ENCODE measurements around the gene QSER1. TPM values are rescaled to one million over a fixed set of nuclear protein-coding genes. Genes with fewer than 3 reads are reported as not detected.

QSER1 gene
- total and polyA plus RNA-seq, 2 experiments from 2014 or later = 29.4 to 132 TPM

DNA sequence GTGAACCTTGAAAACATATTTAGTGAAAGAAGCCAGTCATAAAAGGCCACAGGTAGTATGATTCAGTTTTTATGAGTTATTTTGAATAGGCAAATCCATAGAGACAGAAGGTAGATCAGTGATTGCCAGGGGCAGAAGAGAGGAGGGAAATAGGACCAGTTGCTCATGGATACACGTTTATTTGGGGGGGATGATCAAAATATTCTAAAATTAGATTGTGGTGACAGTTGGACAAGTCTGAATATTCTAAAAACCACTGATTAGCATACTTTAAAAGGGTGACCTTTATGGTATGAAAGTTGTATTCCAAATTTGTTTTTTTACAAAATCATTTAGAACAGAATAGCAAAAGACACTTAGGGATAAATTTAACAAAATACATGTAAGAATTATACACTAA lies 28.6 kb downstream of the QSER1 start:
- Histone ChIP-seq H3K27ac (ENCODE audit: low read depth) (no peak overlapping the region), H3K36me3 (ENCODE audit: insufficient read depth) (no peaks in the 10 kb centered on the region), H3K4me3 (no peak overlapping the region), H3K4me2 (no peak overlapping the region), H3K27me3 (ENCODE audit: insufficient read depth) (no peaks in the 10 kb centered on the region), H3K9me2 (ENCODE audit: insufficient read depth) (no peaks in the 10 kb centered on the region), H3K79me2 (replicated peaks; ENCODE audit: insufficient read depth) (peaks cover 100% of the 10 kb centered on the region), H4K20me1 (replicated peaks; ENCODE audit: insufficient read depth) (peaks cover 50% of the 10 kb centered on the region), H2AFZ (no peak overlapping the region), H3F3A (replicated peaks; ENCODE audit: low read depth) (no peaks in the 10 kb centered on the region), H3K4me1 (ENCODE audit: insufficient read depth) (peaks cover 9% of the 10 kb centered on the region)
- ATAC-seq = no peak
- TF ChIP-seq EZH2 (IDR thresholded peaks at IDR 0.05; ENCODE audit: low read depth, unreplicated experiment) = no peak
- TF ChIP-seq, protein P1, sequence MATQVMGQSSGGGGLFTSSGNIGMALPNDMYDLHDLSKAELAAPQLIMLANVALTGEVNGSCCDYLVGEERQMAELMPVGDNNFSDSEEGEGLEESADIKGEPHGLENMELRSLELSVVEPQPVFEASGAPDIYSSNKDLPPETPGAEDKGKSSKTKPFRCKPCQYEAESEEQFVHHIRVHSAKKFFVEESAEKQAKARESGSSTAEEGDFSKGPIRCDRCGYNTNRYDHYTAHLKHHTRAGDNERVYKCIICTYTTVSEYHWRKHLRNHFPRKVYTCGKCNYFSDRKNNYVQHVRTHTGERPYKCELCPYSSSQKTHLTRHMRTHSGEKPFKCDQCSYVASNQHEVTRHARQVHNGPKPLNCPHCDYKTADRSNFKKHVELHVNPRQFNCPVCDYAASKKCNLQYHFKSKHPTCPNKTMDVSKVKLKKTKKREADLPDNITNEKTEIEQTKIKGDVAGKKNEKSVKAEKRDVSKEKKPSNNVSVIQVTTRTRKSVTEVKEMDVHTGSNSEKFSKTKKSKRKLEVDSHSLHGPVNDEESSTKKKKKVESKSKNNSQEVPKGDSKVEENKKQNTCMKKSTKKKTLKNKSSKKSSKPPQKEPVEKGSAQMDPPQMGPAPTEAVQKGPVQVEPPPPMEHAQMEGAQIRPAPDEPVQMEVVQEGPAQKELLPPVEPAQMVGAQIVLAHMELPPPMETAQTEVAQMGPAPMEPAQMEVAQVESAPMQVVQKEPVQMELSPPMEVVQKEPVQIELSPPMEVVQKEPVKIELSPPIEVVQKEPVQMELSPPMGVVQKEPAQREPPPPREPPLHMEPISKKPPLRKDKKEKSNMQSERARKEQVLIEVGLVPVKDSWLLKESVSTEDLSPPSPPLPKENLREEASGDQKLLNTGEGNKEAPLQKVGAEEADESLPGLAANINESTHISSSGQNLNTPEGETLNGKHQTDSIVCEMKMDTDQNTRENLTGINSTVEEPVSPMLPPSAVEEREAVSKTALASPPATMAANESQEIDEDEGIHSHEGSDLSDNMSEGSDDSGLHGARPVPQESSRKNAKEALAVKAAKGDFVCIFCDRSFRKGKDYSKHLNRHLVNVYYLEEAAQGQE (IDR thresholded peaks at IDR 0.05; ENCODE audit: unreplicated experiment) = no peak
- TF ChIP-seq NANOG (IDR thresholded peaks at IDR 0.05; ENCODE audit: borderline replicate concordance) = no peak
- no peak for TF ChIP-seq POLR2AphosphoS5 (IDR thresholded peaks at IDR 0.05; ENCODE audit: low read depth)
- no peak for TF ChIP-seq JUNB (IDR thresholded peaks at IDR 0.05; ENCODE audit: unreplicated experiment)
- no peak for TF ChIP-seq EZH2phosphoT487 (IDR thresholded peaks at IDR 0.05; ENCODE audit: unreplicated experiment)
- TF ChIP-seq ZNF114 (CRISPR knock-in tag; IDR thresholded peaks at IDR 0.05) = no peak
- TF ChIP-seq ZNF331 (CRISPR knock-in tag; IDR thresholded peaks at IDR 0.05; ENCODE audit: low read depth) = no peak
- TF ChIP-seq, protein P2, sequence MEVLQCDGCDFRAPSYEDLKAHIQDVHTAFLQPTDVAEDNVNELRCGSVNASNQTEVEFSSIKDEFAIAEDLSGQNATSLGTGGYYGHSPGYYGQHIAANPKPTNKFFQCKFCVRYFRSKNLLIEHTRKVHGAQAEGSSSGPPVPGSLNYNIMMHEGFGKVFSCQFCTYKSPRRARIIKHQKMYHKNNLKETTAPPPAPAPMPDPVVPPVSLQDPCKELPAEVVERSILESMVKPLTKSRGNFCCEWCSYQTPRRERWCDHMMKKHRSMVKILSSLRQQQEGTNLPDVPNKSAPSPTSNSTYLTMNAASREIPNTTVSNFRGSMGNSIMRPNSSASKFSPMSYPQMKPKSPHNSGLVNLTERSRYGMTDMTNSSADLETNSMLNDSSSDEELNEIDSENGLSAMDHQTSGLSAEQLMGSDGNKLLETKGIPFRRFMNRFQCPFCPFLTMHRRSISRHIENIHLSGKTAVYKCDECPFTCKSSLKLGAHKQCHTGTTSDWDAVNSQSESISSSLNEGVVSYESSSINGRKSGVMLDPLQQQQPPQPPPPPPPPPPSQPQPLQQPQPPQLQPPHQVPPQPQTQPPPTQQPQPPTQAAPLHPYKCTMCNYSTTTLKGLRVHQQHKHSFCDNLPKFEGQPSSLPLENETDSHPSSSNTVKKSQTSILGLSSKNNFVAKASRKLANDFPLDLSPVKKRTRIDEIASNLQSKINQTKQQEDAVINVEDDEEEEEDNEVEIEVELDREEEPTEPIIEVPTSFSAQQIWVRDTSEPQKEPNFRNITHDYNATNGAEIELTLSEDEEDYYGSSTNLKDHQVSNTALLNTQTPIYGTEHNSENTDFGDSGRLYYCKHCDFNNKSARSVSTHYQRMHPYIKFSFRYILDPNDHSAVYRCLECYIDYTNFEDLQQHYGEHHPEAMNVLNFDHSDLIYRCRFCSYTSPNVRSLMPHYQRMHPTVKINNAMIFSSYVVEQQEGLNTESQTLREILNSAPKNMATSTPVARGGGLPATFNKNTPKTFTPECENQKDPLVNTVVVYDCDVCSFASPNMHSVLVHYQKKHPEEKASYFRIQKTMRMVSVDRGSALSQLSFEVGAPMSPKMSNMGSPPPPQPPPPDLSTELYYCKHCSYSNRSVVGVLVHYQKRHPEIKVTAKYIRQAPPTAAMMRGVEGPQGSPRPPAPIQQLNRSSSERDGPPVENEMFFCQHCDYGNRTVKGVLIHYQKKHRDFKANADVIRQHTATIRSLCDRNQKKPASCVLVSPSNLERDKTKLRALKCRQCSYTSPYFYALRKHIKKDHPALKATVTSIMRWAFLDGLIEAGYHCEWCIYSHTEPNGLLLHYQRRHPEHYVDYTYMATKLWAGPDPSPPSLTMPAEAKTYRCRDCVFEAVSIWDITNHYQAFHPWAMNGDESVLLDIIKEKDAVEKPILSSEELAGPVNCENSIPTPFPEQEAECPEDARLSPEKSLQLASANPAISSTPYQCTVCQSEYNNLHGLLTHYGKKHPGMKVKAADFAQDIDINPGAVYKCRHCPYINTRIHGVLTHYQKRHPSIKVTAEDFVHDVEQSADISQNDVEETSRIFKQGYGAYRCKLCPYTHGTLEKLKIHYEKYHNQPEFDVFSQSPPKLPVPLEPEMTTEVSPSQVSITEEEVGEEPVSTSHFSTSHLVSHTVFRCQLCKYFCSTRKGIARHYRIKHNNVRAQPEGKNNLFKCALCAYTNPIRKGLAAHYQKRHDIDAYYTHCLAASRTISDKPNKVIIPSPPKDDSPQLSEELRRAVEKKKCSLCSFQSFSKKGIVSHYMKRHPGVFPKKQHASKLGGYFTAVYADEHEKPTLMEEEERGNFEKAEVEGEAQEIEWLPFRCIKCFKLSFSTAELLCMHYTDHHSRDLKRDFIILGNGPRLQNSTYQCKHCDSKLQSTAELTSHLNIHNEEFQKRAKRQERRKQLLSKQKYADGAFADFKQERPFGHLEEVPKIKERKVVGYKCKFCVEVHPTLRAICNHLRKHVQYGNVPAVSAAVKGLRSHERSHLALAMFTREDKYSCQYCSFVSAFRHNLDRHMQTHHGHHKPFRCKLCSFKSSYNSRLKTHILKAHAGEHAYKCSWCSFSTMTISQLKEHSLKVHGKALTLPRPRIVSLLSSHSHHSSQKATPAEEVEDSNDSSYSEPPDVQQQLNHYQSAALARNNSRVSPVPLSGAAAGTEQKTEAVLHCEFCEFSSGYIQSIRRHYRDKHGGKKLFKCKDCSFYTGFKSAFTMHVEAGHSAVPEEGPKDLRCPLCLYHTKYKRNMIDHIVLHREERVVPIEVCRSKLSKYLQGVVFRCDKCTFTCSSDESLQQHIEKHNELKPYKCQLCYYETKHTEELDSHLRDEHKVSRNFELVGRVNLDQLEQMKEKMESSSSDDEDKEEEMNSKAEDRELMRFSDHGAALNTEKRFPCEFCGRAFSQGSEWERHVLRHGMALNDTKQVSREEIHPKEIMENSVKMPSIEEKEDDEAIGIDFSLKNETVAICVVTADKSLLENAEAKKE (CRISPR knock-in tag; IDR thresholded peaks at IDR 0.05) = no peak
- no peak for TF ChIP-seq STAT1 (IDR thresholded peaks at IDR 0.05; ENCODE audit: unreplicated experiment)
- TF ChIP-seq, protein P3, sequence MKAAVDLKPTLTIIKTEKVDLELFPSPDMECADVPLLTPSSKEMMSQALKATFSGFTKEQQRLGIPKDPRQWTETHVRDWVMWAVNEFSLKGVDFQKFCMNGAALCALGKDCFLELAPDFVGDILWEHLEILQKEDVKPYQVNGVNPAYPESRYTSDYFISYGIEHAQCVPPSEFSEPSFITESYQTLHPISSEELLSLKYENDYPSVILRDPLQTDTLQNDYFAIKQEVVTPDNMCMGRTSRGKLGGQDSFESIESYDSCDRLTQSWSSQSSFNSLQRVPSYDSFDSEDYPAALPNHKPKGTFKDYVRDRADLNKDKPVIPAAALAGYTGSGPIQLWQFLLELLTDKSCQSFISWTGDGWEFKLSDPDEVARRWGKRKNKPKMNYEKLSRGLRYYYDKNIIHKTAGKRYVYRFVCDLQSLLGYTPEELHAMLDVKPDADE (IDR thresholded peaks at IDR 0.05) = no peak
- TF ChIP-seq, protein P4, sequence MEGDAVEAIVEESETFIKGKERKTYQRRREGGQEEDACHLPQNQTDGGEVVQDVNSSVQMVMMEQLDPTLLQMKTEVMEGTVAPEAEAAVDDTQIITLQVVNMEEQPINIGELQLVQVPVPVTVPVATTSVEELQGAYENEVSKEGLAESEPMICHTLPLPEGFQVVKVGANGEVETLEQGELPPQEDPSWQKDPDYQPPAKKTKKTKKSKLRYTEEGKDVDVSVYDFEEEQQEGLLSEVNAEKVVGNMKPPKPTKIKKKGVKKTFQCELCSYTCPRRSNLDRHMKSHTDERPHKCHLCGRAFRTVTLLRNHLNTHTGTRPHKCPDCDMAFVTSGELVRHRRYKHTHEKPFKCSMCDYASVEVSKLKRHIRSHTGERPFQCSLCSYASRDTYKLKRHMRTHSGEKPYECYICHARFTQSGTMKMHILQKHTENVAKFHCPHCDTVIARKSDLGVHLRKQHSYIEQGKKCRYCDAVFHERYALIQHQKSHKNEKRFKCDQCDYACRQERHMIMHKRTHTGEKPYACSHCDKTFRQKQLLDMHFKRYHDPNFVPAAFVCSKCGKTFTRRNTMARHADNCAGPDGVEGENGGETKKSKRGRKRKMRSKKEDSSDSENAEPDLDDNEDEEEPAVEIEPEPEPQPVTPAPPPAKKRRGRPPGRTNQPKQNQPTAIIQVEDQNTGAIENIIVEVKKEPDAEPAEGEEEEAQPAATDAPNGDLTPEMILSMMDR (conservative IDR thresholded peaks at IDR 0.05; ENCODE audit: low read depth in 2 of 2) = no peak
- no peak for TF ChIP-seq CREB1 (CRISPR knock-in tag; IDR thresholded peaks at IDR 0.05; ENCODE audit: low read depth)
- peaks cover 14% of the 10 kb centered on the region; the same call in 2 of the 3 replicates for H3K36me3 Mint-ChIP-seq (ENCODE audit: low read depth)
- no peaks in the 10 kb centered on the region for H3K27me3 Mint-ChIP-seq (ENCODE audit: insufficient read depth, low read depth, poor library complexity)
- no peak overlapping the region for H3K4me3 Mint-ChIP-seq
- no peaks in the 10 kb centered on the region for H3K9me3 Mint-ChIP-seq
- H3K27ac Mint-ChIP-seq = no peak overlapping the region
- H3K4me1 Mint-ChIP-seq = peaks cover 25% of the 10 kb centered on the region
- no peak for DNase-seq (ENCODE audit: low spot score)

Data from GM23338 (cell line).